Measurements from ENCODE around the gene NFILZ.

Gene NFILZ

GRCh38 chr19:8610041-8610935, 20.1 kb upstream of the NFILZ start, which contains the start of gene ADAMTS10 (continued):
- TF ChIP-seq ZNF8 (CRISPR knock-in tag; IDR thresholded peaks at IDR 0.05) (no peak), OSR1 (CRISPR knock-in tag; IDR thresholded peaks at IDR 0.05) (no peak), SNAI2 (CRISPR knock-in tag; IDR thresholded peaks at IDR 0.05) (no peak), ESRRG (CRISPR knock-in tag; IDR thresholded peaks at IDR 0.05) (no peak), CSDC2 (CRISPR knock-in tag; IDR thresholded peaks at IDR 0.05) (no peak), TSHZ2 (CRISPR knock-in tag; IDR thresholded peaks at IDR 0.05) (no peak), TCF4 (CRISPR knock-in tag; IDR thresholded peaks at IDR 0.05; ENCODE audit: borderline replicate concordance) (no peak)

GRCh38 chr19:8610936-8611300, 19.5 kb upstream of the NFILZ start:
- TF ChIP-seq ZNF565 (CRISPR knock-in tag; conservative IDR thresholded peaks at IDR 0.05; ENCODE audit: low read depth) (no peak), CSRNP3 (CRISPR knock-in tag; IDR thresholded peaks at IDR 0.05) (no peak)
- no peak for ATAC-seq

- ATAC-seq: no peak
- no peak for TF ChIP-seq CSRNP3 (CRISPR knock-in tag; IDR thresholded peaks at IDR 0.05)
- no peak for TF ChIP-seq ZFP30 (CRISPR knock-in tag; IDR thresholded peaks at IDR 0.05)
- TF ChIP-seq RARB (CRISPR knock-in tag; IDR thresholded peaks at IDR 0.05): no peak
- TF ChIP-seq POU6F1 (CRISPR knock-in tag; IDR thresholded peaks at IDR 0.05; ENCODE audit: borderline replicate concordance, low read depth): no peak
- TF ChIP-seq ZNF565 (CRISPR knock-in tag; conservative IDR thresholded peaks at IDR 0.05; ENCODE audit: low read depth): no peak
- TF ChIP-seq PPARA (CRISPR knock-in tag; IDR thresholded peaks at IDR 0.05; ENCODE audit: borderline replicate concordance): no peak
- TF ChIP-seq CREB5 (CRISPR knock-in tag; IDR thresholded peaks at IDR 0.05; ENCODE audit: low read depth): no peak
- TF ChIP-seq BACH2 (CRISPR knock-in tag; IDR thresholded peaks at IDR 0.05; ENCODE audit: borderline replicate concordance): no peak
- no peak for TF ChIP-seq SNAI2 (CRISPR knock-in tag; IDR thresholded peaks at IDR 0.05)
- TF ChIP-seq GLIS3 (CRISPR knock-in tag; IDR thresholded peaks at IDR 0.05): no peak
- TF ChIP-seq ISL1 (CRISPR knock-in tag; IDR thresholded peaks at IDR 0.05): no peak
- no peak for TF ChIP-seq ZNF8 (CRISPR knock-in tag; IDR thresholded peaks at IDR 0.05)
- no peak for TF ChIP-seq ZC3H10 (CRISPR knock-in tag; IDR thresholded peaks at IDR 0.05)
- TF ChIP-seq ZNF70 (CRISPR knock-in tag; IDR thresholded peaks at IDR 0.05): no peak
- no peak for TF ChIP-seq CSDC2 (CRISPR knock-in tag; IDR thresholded peaks at IDR 0.05)
- no peak for TF ChIP-seq OSR1 (CRISPR knock-in tag; IDR thresholded peaks at IDR 0.05)
- no peak for TF ChIP-seq ESRRG (CRISPR knock-in tag; IDR thresholded peaks at IDR 0.05)
- no peak for TF ChIP-seq TOX (CRISPR knock-in tag; IDR thresholded peaks at IDR 0.05; ENCODE audit: borderline replicate concordance)
- TF ChIP-seq ARNTL (CRISPR knock-in tag; IDR thresholded peaks at IDR 0.05; ENCODE audit: borderline replicate concordance, low read depth): no peak
Measured at GRCh38 chr19:8611391-8611876, 19.0 kb upstream of the NFILZ start.
